Measurements from ENCODE around the gene CNTNAP4. TPM values are rescaled to one million over a fixed set of nuclear protein-coding genes. Genes with fewer than 3 reads are reported as not detected.

CNTNAP4 gene
- polyA plus RNA-seq, 10 donors: 9.4 to 22.5 (median 13.8) TPM

GRCh38 chr16:76579277-76579922 lies 302.2 kb downstream of the CNTNAP4 start:
- no peak for DNase-seq

GRCh38 chr16:76583466-76583865 lies 306.3 kb downstream of the CNTNAP4 start:
- peak; percentile 62 to 78 (median 62) for DNase-seq

- no peak for DNase-seq
Measured at GRCh38 chr16:76583945-76584344, 306.7 kb downstream of the CNTNAP4 start.

GRCh38 chr16:76598498-76598897 lies 321.3 kb downstream of the CNTNAP4 start:
- no peak for DNase-seq

GRCh38 chr16:76607317-76607716 lies 330.1 kb downstream of the CNTNAP4 start:
- DNase-seq: no peak
